HFF-Myc (cell line): ENCODE data around the gene CD8A.

ENCODE experiments used
- DNase-seq: peaks from one replicate; pipeline ENCODE4 v3.0.0-alpha.2; 2011; ENCODE audit warnings: low read depth; ENCODE audit errors: extremely low read depth
- H3K4me3 ChIP-seq: replicated peaks from 2 replicates; pipeline ENCODE4 v1.5.1; 2011; ENCODE audit warnings: low read depth, mild to moderate bottlenecking, control low read depth, low read length
- CTCF ChIP-seq: IDR thresholded peaks from 2 replicates; pipeline ENCODE4 v1.5.1; 2012; ENCODE audit warnings: mild to moderate bottlenecking, low read depth, low read length, control low read depth; ENCODE audit errors: missing control alignments

Gene CD8A

GRCh38 chr2:86785456-86785855, 5.3 kb downstream of the CD8A start:
- no peak overlapping the region for H3K4me3 ChIP-seq
- no peak for DNase-seq
- TF ChIP-seq CTCF: no peak

- H3K4me3 ChIP-seq: no peak overlapping the region
- TF ChIP-seq CTCF: no peak
- no peak for DNase-seq
Observed at GRCh38 chr2:86783615-86784339, 6.9 kb downstream of the CD8A start.

GRCh38 chr2:86782748-86783147, 8.0 kb downstream of the CD8A start:
- no peak for TF ChIP-seq CTCF
- no peak for DNase-seq
- H3K4me3 ChIP-seq: no peak overlapping the region

- TF ChIP-seq CTCF: no peak
- DNase-seq: no peak
Observed at GRCh38 chr2:86781363-86781762, 9.3 kb downstream of the CD8A start.

GRCh38 chr2:86779971-86780370, 10.7 kb downstream of the CD8A start:
- DNase-seq: no peak
- no peak for TF ChIP-seq CTCF

More at GRCh38 chr2:86781363-86781762, 9.3 kb downstream of the CD8A start:
- H3K4me3 ChIP-seq: no peak overlapping the region

GRCh38 chr2:86778957-86779356, 11.8 kb downstream of the CD8A start:
- no peak for DNase-seq
- no peak for TF ChIP-seq CTCF
- no peak overlapping the region for H3K4me3 ChIP-seq

More at GRCh38 chr2:86779971-86780370, 10.7 kb downstream of the CD8A start:
- H3K4me3 ChIP-seq: no peak overlapping the region

GRCh38 chr2:86776532-86776931, 14.2 kb downstream of the CD8A start:
- no peak for DNase-seq
- no peak for TF ChIP-seq CTCF

More at GRCh38 chr2:86776532-86776931, 14.2 kb downstream of the CD8A start:
- H3K4me3 ChIP-seq: no peak overlapping the region
